ENCODE measurements around the gene RPL11. TPM values are rescaled to one million over a fixed set of nuclear protein-coding genes. Genes with fewer than 3 reads are reported as not detected.

The RPL11 gene
- total RNA-seq, 1 experiment from 2014 or later = 1,891 TPM

Other genes with a start within 250 kb of the RPL11 start
- gene ASAP3, start 207.6 kb upstream of the RPL11 start, total RNA-seq (2014; rRNA removed; shearing (Covaris generic)) = 7.0 and 7.1 TPM in 2 replicates
- gene E2F2, start 160.6 kb upstream of the RPL11 start, total RNA-seq (2014; rRNA removed; shearing (Covaris generic)) = 3.8 and 4.1 TPM in 2 replicates
- gene ID3, start 132.3 kb upstream of the RPL11 start, total RNA-seq (2014; rRNA removed; shearing (Covaris generic)) = 23.5 and 37.3 TPM in 2 replicates
- 48.0 and 53.4 TPM in 2 replicates for gene ELOA, start 51.7 kb downstream of the RPL11 start, total RNA-seq (2014; rRNA removed; shearing (Covaris generic))
- 36.1 and 36.5 TPM in 2 replicates for gene PITHD1, start 86.6 kb downstream of the RPL11 start, total RNA-seq (2014; rRNA removed; shearing (Covaris generic))
- gene LYPLA2, start 99.3 kb downstream of the RPL11 start, total RNA-seq (2014; rRNA removed; shearing (Covaris generic)) = 78.5 and 84.9 TPM in 2 replicates
- 82.3 and 82.4 TPM in 2 replicates for gene GALE, start 108.9 kb downstream of the RPL11 start, total RNA-seq (2014; rRNA removed; shearing (Covaris generic))
- gene HMGCL, start 133.6 kb downstream of the RPL11 start, total RNA-seq (2014; rRNA removed; shearing (Covaris generic)) = 54.7 and 59.7 TPM in 2 replicates
- 33.5 and 40.2 TPM in 2 replicates for gene FUCA1, start 176.5 kb downstream of the RPL11 start, total RNA-seq (2014; rRNA removed; shearing (Covaris generic))
- gene CNR2, start 221.6 kb downstream of the RPL11 start, total RNA-seq (2014; rRNA removed; shearing (Covaris generic)) = not detected in 2 replicates